ENCODE data around the gene SMAD5.

SMAD5 gene

DNA sequence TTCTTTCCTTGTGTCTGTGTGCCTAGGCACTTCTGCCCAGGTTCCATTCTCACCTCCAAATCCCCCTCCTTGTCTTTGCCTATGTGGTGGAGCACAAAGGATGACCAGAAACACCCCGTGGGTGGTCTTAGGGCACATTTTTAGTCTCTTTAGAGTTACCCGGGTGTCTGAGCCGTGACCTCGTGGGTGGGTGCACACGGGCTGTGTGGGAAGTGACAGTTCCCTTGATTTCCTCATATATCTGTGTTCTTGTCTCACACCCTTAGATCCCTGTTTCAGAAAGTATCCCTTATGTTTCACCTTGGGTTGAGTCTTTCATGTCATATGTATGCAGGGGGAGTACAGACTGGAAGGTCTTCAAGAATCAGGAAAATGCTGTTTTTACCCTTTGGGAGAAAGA is 73.7 kb downstream of the SMAD5 start:
- Histone ChIP-seq H3K27ac (ENCODE audit: low read depth, low read length) (no peak overlapping the region), H3K4me3 (ENCODE audit: low read length) (no peak overlapping the region), H3K36me3 (ENCODE audit: control insufficient read depth, insufficient read depth, low read length) (no peaks in the 10 kb centered on the region), H3K4me1 (ENCODE audit: control insufficient read depth, insufficient read depth, low read length) (no peaks in the 10 kb centered on the region), H3K9ac (ENCODE audit: low read length) (no peak overlapping the region), H3K27me3 (ENCODE audit: control insufficient read depth, insufficient read depth, low read length) (no peaks in the 10 kb centered on the region)

DNA sequence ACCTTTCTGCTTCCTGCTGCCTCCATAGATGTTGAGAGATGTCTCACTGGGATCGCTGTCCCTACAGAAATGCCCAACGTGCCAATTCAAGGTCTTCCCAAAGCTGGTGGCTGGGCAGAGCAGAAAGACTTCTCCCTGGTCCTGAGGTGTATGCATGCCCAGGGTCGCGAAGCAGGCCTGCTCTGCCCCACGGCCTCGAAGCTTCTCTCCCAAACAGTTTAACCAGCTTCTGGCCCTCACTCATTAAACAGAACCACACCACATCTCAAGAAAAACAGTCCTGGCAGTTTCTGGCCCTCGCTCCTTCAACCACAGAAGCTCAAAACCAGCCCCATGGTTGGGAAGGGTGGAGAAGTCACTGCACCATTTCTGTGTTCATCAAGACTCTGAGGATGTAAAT is 75.0 kb downstream of the SMAD5 start:
- H3K9ac ChIP-seq (ENCODE audit: low read length), result no peak overlapping the region
- no peaks in the 10 kb centered on the region for H3K27me3 ChIP-seq (ENCODE audit: control insufficient read depth, insufficient read depth, low read length)
- H3K4me3 ChIP-seq (ENCODE audit: low read length), result no peak overlapping the region
- H3K27ac ChIP-seq (ENCODE audit: low read depth, low read length), result no peak overlapping the region
- H3K4me1 ChIP-seq (ENCODE audit: control insufficient read depth, insufficient read depth, low read length), result no peaks in the 10 kb centered on the region
- no peaks in the 10 kb centered on the region for H3K36me3 ChIP-seq (ENCODE audit: control insufficient read depth, insufficient read depth, low read length)

GRCh38 chr5:136208916-136209315 is 76.3 kb downstream of the SMAD5 start:
- H3K9ac ChIP-seq (ENCODE audit: low read length), result no peak overlapping the region
- H3K4me3 ChIP-seq (ENCODE audit: low read length), result no peak overlapping the region
- H3K36me3 ChIP-seq (ENCODE audit: control insufficient read depth, insufficient read depth, low read length), result no peaks in the 10 kb centered on the region
- H3K27me3 ChIP-seq (ENCODE audit: control insufficient read depth, insufficient read depth, low read length), result no peaks in the 10 kb centered on the region
- no peaks in the 10 kb centered on the region for H3K4me1 ChIP-seq (ENCODE audit: control insufficient read depth, insufficient read depth, low read length)
- H3K27ac ChIP-seq (ENCODE audit: low read depth, low read length), result no peak overlapping the region

DNA sequence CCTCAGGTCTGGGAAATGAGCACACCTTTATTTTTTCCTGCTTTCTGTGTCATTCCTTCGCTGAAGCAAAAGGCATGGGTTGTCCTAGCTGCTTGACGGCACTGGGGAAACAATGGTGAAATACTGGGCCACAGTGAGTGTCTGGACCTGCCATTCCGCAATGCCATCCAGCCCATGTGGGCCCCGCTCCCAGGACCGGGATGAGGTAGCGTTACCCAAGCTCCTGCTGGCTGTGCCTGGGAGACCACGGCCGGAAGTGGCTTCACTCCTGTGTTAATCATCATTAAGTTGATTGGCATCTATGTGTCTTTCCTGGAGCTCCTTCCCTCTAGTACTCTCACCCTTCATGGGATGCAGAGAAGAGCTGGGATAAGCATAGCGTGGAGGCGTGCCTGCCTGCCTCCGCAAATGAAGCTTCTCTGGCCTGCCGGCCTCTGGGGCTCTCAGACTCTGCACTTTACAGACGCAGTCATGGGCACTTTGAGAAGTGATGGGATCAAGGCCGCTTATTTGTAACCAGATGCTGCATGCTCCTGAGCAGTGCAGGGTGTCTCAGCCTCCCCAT is 76.8 kb downstream of the SMAD5 start:
- no peaks in the 10 kb centered on the region for H3K4me1 ChIP-seq (ENCODE audit: control insufficient read depth, insufficient read depth, low read length)
- no peaks in the 10 kb centered on the region for H3K27me3 ChIP-seq (ENCODE audit: control insufficient read depth, insufficient read depth, low read length)
- no peak overlapping the region for H3K9ac ChIP-seq (ENCODE audit: low read length)
- H3K36me3 ChIP-seq (ENCODE audit: control insufficient read depth, insufficient read depth, low read length), result no peaks in the 10 kb centered on the region
- H3K4me3 ChIP-seq (ENCODE audit: low read length), result no peak overlapping the region
- no peak overlapping the region for H3K27ac ChIP-seq (ENCODE audit: low read depth, low read length)

DNA sequence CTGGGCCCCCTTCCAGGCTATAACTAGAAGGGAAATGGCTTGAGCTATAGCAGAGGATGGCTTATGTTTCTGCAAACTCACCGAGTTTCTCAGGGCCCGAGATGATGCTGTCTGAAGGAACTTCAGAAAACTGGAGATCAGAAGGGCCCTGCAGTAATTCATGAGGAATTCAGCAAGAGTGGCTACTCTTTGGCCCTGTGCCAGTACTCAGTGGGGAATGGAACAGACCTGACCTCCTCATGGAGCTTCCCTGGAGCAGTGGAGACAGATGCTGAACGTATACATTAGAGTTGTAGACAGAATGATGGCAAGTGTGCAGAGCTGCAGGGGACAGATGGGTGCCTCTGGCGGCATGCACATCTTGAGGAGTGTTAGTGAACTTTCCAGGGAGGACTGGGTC is 77.6 kb downstream of the SMAD5 start:
- no peaks in the 10 kb centered on the region for H3K27me3 ChIP-seq (ENCODE audit: control insufficient read depth, insufficient read depth, low read length)
- H3K36me3 ChIP-seq (ENCODE audit: control insufficient read depth, insufficient read depth, low read length), result no peaks in the 10 kb centered on the region
- H3K27ac ChIP-seq (ENCODE audit: low read depth, low read length), result no peak overlapping the region
- no peaks in the 10 kb centered on the region for H3K4me1 ChIP-seq (ENCODE audit: control insufficient read depth, insufficient read depth, low read length)
- H3K4me3 ChIP-seq (ENCODE audit: low read length), result no peak overlapping the region
- H3K9ac ChIP-seq (ENCODE audit: low read length), result no peak overlapping the region

GRCh38 chr5:136211282-136212040 is 78.8 kb downstream of the SMAD5 start:
- Histone ChIP-seq H3K27ac (ENCODE audit: low read depth, low read length) (no peak overlapping the region), H3K9ac (ENCODE audit: low read length) (no peak overlapping the region)

GRCh38 chr5:136212252-136212721 is 79.6 kb downstream of the SMAD5 start:
- Histone ChIP-seq H3K27ac (ENCODE audit: low read depth, low read length) (no peak overlapping the region), H3K27me3 (ENCODE audit: control insufficient read depth, insufficient read depth, low read length) (no peaks in the 10 kb centered on the region), H3K9ac (ENCODE audit: low read length) (no peak overlapping the region)

More at GRCh38 chr5:136211282-136212040, 78.8 kb downstream of the SMAD5 start:
- no peaks in the 10 kb centered on the region for H3K4me1 ChIP-seq (ENCODE audit: control insufficient read depth, insufficient read depth, low read length)
- no peaks in the 10 kb centered on the region for H3K27me3 ChIP-seq (ENCODE audit: control insufficient read depth, insufficient read depth, low read length)
- H3K4me3 ChIP-seq (ENCODE audit: low read length), result no peak overlapping the region
- H3K36me3 ChIP-seq (ENCODE audit: control insufficient read depth, insufficient read depth, low read length), result no peaks in the 10 kb centered on the region

GRCh38 chr5:136213919-136214493 is 81.4 kb downstream of the SMAD5 start:
- Histone ChIP-seq H3K36me3 (ENCODE audit: control insufficient read depth, insufficient read depth, low read length) (no peaks in the 10 kb centered on the region), H3K27me3 (ENCODE audit: control insufficient read depth, insufficient read depth, low read length) (no peaks in the 10 kb centered on the region), H3K4me1 (ENCODE audit: control insufficient read depth, insufficient read depth, low read length) (no peaks in the 10 kb centered on the region), H3K4me3 (ENCODE audit: low read length) (no peak overlapping the region), H3K9ac (ENCODE audit: low read length) (no peak overlapping the region), H3K27ac (ENCODE audit: low read depth, low read length) (no peak overlapping the region)

More at GRCh38 chr5:136212252-136212721, 79.6 kb downstream of the SMAD5 start:
- Histone ChIP-seq H3K4me3 (ENCODE audit: low read length) (no peak overlapping the region), H3K4me1 (ENCODE audit: control insufficient read depth, insufficient read depth, low read length) (no peaks in the 10 kb centered on the region), H3K36me3 (ENCODE audit: control insufficient read depth, insufficient read depth, low read length) (no peaks in the 10 kb centered on the region)

GRCh38 chr5:136215812-136216211 is 83.2 kb downstream of the SMAD5 start:
- no peak overlapping the region for H3K9ac ChIP-seq (ENCODE audit: low read length)
- no peak overlapping the region for H3K4me3 ChIP-seq (ENCODE audit: low read length)
- H3K4me1 ChIP-seq (ENCODE audit: control insufficient read depth, insufficient read depth, low read length), result no peaks in the 10 kb centered on the region
- no peak overlapping the region for H3K27ac ChIP-seq (ENCODE audit: low read depth, low read length)
- H3K36me3 ChIP-seq (ENCODE audit: control insufficient read depth, insufficient read depth, low read length), result no peaks in the 10 kb centered on the region
- no peaks in the 10 kb centered on the region for H3K27me3 ChIP-seq (ENCODE audit: control insufficient read depth, insufficient read depth, low read length)

- Histone ChIP-seq H3K27me3 (ENCODE audit: control insufficient read depth, insufficient read depth, low read length) (no peaks in the 10 kb centered on the region), H3K4me3 (ENCODE audit: low read length) (no peak overlapping the region), H3K27ac (ENCODE audit: low read depth, low read length) (no peak overlapping the region), H3K4me1 (ENCODE audit: control insufficient read depth, insufficient read depth, low read length) (no peaks in the 10 kb centered on the region), H3K36me3 (ENCODE audit: control insufficient read depth, insufficient read depth, low read length) (no peaks in the 10 kb centered on the region), H3K9ac (ENCODE audit: low read length) (no peak overlapping the region)
These were observed 83.6 kb downstream of the SMAD5 start for GRCh38 chr5:136216230-136216629.

DNA sequence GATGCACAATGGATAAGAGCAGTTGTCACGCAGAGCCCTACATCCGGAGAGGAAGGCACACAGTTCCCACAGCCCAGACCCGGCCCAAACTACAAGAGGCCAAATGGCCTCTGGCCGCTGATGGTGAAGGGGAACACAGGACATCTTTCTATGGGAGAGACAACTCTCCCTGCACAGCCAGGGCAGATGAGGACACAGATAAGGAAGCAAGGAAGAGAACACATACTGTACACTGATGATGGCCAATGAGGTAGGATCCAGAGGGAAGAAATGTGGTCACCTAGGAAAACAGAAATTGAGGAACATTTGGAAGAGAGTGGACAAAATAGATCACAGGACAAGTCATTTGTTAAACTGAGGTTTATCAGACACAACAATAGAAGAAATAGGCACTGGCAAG is 88.7 kb downstream of the SMAD5 start:
- no peaks in the 10 kb centered on the region for H3K27me3 ChIP-seq (ENCODE audit: control insufficient read depth, insufficient read depth, low read length)

DNA sequence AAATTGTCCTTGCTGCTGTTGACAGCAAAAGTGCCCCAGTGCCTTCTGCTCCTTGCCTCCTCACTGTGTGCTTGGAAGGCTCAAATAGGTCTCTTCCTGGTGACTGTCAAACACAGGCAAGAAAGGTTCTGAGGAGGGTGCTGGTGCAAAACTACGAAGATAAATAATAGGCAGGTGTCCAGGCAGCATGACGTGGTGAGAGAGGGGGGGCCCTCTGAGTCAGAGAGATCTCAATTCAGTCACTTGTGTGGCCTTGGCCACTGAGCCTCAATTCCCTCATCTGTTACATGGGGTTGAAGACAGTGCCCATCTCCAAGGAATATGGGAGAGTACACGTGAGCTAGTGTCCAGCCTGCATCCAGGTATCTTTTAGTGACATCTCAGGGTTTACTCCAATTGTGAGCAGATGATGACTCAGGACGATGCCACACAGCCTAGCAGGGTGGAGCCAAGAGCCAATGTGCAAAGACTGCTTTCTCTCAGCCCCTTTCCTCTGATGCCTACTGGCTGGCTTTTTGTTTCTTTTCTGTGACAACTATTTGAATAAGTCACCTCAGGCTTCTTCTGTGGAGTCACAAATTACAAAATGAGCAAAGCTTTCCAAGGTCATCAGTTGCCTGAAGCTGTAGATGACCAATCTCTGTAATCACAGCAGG is 90.1 kb downstream of the SMAD5 start:
- Histone ChIP-seq H3K27me3 (ENCODE audit: control insufficient read depth, insufficient read depth, low read length) (no peaks in the 10 kb centered on the region), H3K27ac (ENCODE audit: low read depth, low read length) (no peak overlapping the region), H3K4me1 (ENCODE audit: control insufficient read depth, insufficient read depth, low read length) (no peaks in the 10 kb centered on the region), H3K36me3 (ENCODE audit: control insufficient read depth, insufficient read depth, low read length) (no peaks in the 10 kb centered on the region), H3K4me3 (ENCODE audit: low read length) (no peak overlapping the region), H3K9ac (ENCODE audit: low read length) (no peak overlapping the region)

More for the DNA sequence above, 88.7 kb downstream of the SMAD5 start:
- Histone ChIP-seq H3K4me1 (ENCODE audit: control insufficient read depth, insufficient read depth, low read length) (no peaks in the 10 kb centered on the region), H3K4me3 (ENCODE audit: low read length) (no peak overlapping the region), H3K36me3 (ENCODE audit: control insufficient read depth, insufficient read depth, low read length) (no peaks in the 10 kb centered on the region), H3K9ac (ENCODE audit: low read length) (no peak overlapping the region), H3K27ac (ENCODE audit: low read depth, low read length) (no peak overlapping the region)
